ENCODE measurements around the gene MSRB1. TPM values are rescaled to one million over a fixed set of nuclear protein-coding genes. Genes with fewer than 3 reads are reported as not detected.
"Not testable (repeated sequence)": the region's sequence is repeated elsewhere in the genome, so short reads cannot be mapped to it uniquely, and the experiment has no call there.

The MSRB1 gene
- total RNA-seq, 1 donor from 2014 or later, result 16.6 TPM

DNA sequence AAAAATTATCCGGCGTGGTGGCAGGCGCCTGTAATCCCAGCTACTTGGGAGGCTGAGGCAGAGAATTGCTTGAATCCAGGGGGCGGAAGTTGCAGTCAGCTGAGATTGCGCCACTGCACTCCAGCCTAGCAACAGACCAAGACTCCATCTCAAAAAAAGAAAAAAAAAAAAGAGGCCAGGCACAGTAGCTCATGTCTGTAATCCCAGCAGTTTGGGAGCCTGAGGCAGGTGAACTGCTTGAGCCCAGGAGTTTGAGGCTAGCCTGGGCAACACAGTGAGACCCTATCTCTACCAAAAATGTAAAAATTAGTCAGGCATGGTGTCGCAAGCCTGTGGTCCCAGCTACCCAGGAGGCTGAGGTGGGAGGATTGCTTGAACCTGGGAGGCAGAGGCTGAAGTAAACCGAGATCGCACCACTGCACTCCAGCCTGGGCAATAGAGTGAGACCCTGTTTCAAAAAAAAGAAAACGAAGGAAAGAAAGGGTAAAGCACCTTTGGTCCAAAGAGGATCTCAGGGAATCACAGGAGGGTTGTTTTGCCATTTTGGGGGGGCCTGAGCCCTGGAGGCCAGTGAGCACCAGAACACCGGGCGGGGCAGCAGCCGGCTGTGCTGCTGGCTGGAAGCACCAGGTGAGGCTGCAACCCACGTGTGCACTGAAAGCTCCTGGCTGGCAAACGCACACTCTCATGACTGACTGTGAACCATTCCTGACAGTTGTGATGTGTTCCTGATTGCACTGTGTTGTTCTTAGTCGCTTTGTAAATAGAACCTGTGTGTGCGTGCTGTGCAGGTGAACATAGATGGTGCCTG lies 43.2 kb downstream of the MSRB1 start:
- ATAC-seq (ENCODE audit: low read depth) (no peak), DNase-seq (no peak)
- intact Hi-C loops (cut with micrococcal nuclease), result no loop called here
- ChIA-PET CTCF (no interaction called here), POLR2A (no interaction called here)
- H3K4me3 Mint-ChIP-seq, result no peak overlapping the region
- TF ChIP-seq, protein P1, sequence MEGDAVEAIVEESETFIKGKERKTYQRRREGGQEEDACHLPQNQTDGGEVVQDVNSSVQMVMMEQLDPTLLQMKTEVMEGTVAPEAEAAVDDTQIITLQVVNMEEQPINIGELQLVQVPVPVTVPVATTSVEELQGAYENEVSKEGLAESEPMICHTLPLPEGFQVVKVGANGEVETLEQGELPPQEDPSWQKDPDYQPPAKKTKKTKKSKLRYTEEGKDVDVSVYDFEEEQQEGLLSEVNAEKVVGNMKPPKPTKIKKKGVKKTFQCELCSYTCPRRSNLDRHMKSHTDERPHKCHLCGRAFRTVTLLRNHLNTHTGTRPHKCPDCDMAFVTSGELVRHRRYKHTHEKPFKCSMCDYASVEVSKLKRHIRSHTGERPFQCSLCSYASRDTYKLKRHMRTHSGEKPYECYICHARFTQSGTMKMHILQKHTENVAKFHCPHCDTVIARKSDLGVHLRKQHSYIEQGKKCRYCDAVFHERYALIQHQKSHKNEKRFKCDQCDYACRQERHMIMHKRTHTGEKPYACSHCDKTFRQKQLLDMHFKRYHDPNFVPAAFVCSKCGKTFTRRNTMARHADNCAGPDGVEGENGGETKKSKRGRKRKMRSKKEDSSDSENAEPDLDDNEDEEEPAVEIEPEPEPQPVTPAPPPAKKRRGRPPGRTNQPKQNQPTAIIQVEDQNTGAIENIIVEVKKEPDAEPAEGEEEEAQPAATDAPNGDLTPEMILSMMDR (IDR thresholded peaks at IDR 0.05), result no peak
- no peaks in the 10 kb centered on the region for H3K36me3 Mint-ChIP-seq (ENCODE audit: low read depth)
- no peaks in the 10 kb centered on the region for H3K4me1 Mint-ChIP-seq
- H3K9me3 Mint-ChIP-seq, result no peaks in the 10 kb centered on the region
- H3K27me3 Mint-ChIP-seq, result peaks cover 9% of the 10 kb centered on the region
- H3K27ac Mint-ChIP-seq, result no peak overlapping the region

DNA sequence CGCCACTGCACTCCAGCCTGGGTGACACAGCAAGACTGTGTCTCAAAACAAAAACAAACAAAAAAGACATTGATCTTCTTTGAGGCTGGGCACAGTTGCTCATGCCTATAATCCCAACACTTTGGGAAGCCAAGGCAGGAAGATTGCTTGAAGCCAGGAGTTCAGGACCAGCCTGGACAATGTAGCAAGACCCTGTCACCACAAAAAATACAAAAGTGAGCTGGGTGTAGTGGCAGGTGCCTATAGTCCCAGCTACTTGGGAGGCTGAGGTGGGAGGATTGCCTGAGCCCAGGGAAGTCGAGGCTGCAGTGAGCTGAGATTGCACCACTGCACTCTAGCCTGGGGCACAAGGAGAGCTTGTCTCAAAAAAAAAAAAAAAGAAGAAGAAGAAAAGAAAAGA lies 45.3 kb downstream of the MSRB1 start:
- H3K27ac Mint-ChIP-seq; H3K4me1 Mint-ChIP-seq; H3K9me3 Mint-ChIP-seq; H3K27me3 Mint-ChIP-seq; H3K4me3 Mint-ChIP-seq; CTCF ChIA-PET; POLR2A ChIA-PET; DNase-seq; ATAC-seq (ENCODE audit: low read depth); intact Hi-C loops (cut with micrococcal nuclease); H3K36me3 Mint-ChIP-seq (ENCODE audit: low read depth): not testable (repeated sequence)

GRCh38 chr16:1895949-1896675 lies 46.9 kb downstream of the MSRB1 start:
- DNase-seq, result no peak
- H3K36me3 Mint-ChIP-seq (ENCODE audit: low read depth), result no peaks in the 10 kb centered on the region
- intact Hi-C loops (cut with micrococcal nuclease), result no loop called here
- H3K27ac Mint-ChIP-seq, result no peak overlapping the region
- no peaks in the 10 kb centered on the region for H3K9me3 Mint-ChIP-seq
- POLR2A ChIA-PET, result no interaction called here
- TF ChIP-seq, protein P1 (IDR thresholded peaks at IDR 0.05), result no peak
- no peaks in the 10 kb centered on the region for H3K4me1 Mint-ChIP-seq
- no peak for ATAC-seq (ENCODE audit: low read depth)
- CTCF ChIA-PET, result no interaction called here
- peaks cover 5% of the 10 kb centered on the region for H3K27me3 Mint-ChIP-seq
- H3K4me3 Mint-ChIP-seq, result no peak overlapping the region

- DNase-seq (no peak), ATAC-seq (ENCODE audit: low read depth) (no peak)
- ChIA-PET CTCF (interaction anchor here (0.6 kb wide), 1 partner anchor 487 kb away, joined by 3 read pairs; no protein-coding TSS in a partner anchor), POLR2A (no interaction called here)
- intact Hi-C loops (cut with micrococcal nuclease), result no loop called here
- Mint-ChIP-seq H3K27ac (no peak overlapping the region), H3K27me3 (peaks cover 11% of the 10 kb centered on the region), H3K9me3 (no peaks in the 10 kb centered on the region), H3K4me1 (no peaks in the 10 kb centered on the region), H3K36me3 (ENCODE audit: low read depth) (no peaks in the 10 kb centered on the region), H3K4me3 (no peak overlapping the region)
- TF ChIP-seq, protein P1 (IDR thresholded peaks at IDR 0.05), result no peak
Observed at GRCh38 chr16:1895068-1895467, 47.9 kb downstream of the MSRB1 start.

DNA sequence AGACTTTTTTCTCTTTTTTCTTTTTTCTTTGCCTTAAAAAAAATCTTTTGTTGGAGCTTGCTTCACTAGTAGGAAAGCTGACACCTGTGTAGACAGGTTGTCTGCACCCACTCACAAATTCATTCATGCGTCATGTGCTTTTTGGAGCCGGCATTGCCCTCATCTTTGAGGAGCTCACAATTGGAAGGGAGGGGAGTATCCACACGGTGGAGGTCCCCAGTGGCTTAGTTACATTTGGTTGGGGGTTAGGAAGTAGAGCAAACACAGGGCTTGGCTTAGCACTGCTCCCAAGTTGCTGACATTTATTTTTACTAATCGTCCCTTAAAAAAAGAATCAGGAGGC lies 52.3 kb downstream of the MSRB1 start:
- CTCF ChIA-PET, result no interaction called here
- H3K27me3 Mint-ChIP-seq, result peaks cover 12% of the 10 kb centered on the region
- H3K4me1 Mint-ChIP-seq, result no peaks in the 10 kb centered on the region
- DNase-seq (no peak), ATAC-seq (ENCODE audit: low read depth) (no peak)
- TF ChIP-seq, protein P1 (IDR thresholded peaks at IDR 0.05), result no peak
- H3K27ac Mint-ChIP-seq, result no peak overlapping the region
- intact Hi-C loops (cut with micrococcal nuclease), result no loop called here
- no peak overlapping the region for H3K4me3 Mint-ChIP-seq
- H3K36me3 Mint-ChIP-seq (ENCODE audit: low read depth), result no peaks in the 10 kb centered on the region
- H3K9me3 Mint-ChIP-seq, result no peaks in the 10 kb centered on the region
- POLR2A ChIA-PET, result no interaction called here

Data from activated B cell treated with CpG ODN at 0.5 μM for 24 hours (primary cell).